Stimulated activated CD8-positive, alpha-beta memory T cell treated with anti-CD3 and anti-CD28 coated beads, Interleukin-12 subunit alpha, Interleukin-12 subunit beta, amount 100 ng/mL, for 24 hours (primary cell): ENCODE results near the gene CFAP69.
"Not testable (repeated sequence)": the region's sequence is repeated elsewhere in the genome, so short reads cannot be mapped to it uniquely, and the experiment has no call there.

ENCODE experiments used
- DNase-seq: peaks from one replicate; pipeline ENCODE4 v3.0.0-alpha.2; 2020; ENCODE audit errors: extremely low read depth

CFAP69 gene

GRCh38 chr7:90337106-90337505 is 92.1 kb downstream of the CFAP69 start:
- DNase-seq: no peak

GRCh38 chr7:90345016-90345415 is 100.0 kb downstream of the CFAP69 start:
- no peak for DNase-seq

GRCh38 chr7:90345595-90346335 is 100.8 kb downstream of the CFAP69 start:
- DNase-seq: no peak

GRCh38 chr7:90346336-90347125 is 101.6 kb downstream of the CFAP69 start, which contains the start of gene GTPBP10:
GTPBP10 (plus strand) TSS chr7:90346716; CDS start chr7:90346742, 26 bp downstream.
- peak; percentile 88 for DNase-seq

GRCh38 chr7:90347759-90348158 is 102.8 kb downstream of the CFAP69 start:
- no peak for DNase-seq

GRCh38 chr7:90349305-90349704 is 104.3 kb downstream of the CFAP69 start:
- DNase-seq: no peak

- DNase-seq: not testable (repeated sequence)
These were observed 105.1 kb downstream of the CFAP69 start for GRCh38 chr7:90350032-90350431.

- no peak for DNase-seq
These were observed 107.0 kb downstream of the CFAP69 start for GRCh38 chr7:90351987-90352386.
